ENCODE measurements around the gene HES5.

DNA sequence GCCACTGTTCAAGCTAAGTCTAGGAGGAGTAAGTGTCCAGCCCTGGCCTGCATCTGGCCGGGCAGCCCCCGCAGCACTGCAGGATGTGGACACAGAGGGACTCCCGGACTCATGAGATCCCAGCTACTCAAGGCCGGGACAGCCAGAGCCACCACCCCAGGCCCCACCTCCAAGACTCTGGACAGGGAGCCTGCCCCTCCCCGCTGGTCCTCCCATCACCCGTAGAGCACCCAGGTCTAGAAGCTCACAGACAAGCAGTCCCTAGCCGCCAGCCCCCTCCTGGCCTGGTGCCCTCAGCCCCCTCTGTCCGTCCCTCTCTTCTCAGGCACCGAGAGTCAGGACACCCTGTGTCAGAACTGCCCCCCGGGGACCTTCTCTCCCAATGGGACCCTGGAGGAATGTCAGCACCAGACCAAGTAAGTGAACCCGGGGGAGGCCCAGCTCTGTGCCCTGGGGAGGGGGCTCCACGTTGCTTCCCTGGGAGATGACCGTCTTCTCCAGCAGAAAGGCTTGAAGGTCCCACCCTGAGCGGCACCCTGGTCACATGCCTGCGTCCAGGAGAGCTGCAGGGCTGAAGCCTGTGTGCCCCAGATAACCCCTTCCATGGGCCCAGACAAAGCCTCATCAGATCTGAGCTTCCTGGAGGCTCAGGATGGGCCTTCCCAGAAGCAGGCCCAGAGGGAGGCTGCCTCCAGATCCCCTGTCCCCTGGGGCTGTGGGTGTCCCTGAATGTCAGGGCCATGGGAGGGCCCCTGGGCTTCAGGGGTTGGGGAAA, 30.4 kb upstream of the HES5 start:
- TF ChIP-seq, protein P1, sequence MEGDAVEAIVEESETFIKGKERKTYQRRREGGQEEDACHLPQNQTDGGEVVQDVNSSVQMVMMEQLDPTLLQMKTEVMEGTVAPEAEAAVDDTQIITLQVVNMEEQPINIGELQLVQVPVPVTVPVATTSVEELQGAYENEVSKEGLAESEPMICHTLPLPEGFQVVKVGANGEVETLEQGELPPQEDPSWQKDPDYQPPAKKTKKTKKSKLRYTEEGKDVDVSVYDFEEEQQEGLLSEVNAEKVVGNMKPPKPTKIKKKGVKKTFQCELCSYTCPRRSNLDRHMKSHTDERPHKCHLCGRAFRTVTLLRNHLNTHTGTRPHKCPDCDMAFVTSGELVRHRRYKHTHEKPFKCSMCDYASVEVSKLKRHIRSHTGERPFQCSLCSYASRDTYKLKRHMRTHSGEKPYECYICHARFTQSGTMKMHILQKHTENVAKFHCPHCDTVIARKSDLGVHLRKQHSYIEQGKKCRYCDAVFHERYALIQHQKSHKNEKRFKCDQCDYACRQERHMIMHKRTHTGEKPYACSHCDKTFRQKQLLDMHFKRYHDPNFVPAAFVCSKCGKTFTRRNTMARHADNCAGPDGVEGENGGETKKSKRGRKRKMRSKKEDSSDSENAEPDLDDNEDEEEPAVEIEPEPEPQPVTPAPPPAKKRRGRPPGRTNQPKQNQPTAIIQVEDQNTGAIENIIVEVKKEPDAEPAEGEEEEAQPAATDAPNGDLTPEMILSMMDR (IDR thresholded peaks at IDR 0.05) = no peak
- TF ChIP-seq POLR2A (IDR thresholded peaks at IDR 0.05) = no peak
